Smooth muscle cell (in vitro differentiated cells): ENCODE data around the gene PHLPP1. TPM values are rescaled to one million over a fixed set of nuclear protein-coding genes. Genes with fewer than 3 reads are reported as not detected.

ENCODE experiments used
- DNase-seq: peaks from one replicate; lab custom pipeline; 2025; ENCODE audit not compliant: unreplicated experiment; lab: John Stamatoyannopoulos, UW
- H2AFZ ChIP-seq: fragments of 200-600 bp; sonication (generic); 2 replicates; pipeline ENCODE4 v1.6.0; 2016; ENCODE audit warnings: antibody characterized with exemption, low read depth, mild to moderate bottlenecking
- H3F3A ChIP-seq: fragments of 200-600 bp; sonication (generic); 2 replicates; pipeline ENCODE4 v1.6.0; 2017; ENCODE audit warnings: antibody characterized with exemption, low read depth
- H3K27ac ChIP-seq: fragments of 200-600 bp; sonication (generic); 2 replicates; pipeline ENCODE4 v1.5.1; 2016; ENCODE audit warnings: low read depth, mild to moderate bottlenecking
- H3K27me3 ChIP-seq: fragments of 200-600 bp; sonication (generic); 2 replicates; pipeline ENCODE4 v1.6.1; 2016; ENCODE audit warnings: low read depth, mild to moderate bottlenecking
- H3K36me3 ChIP-seq: fragments of 200-600 bp; sonication (generic); 2 replicates; pipeline ENCODE4 v1.5.1; 2016; ENCODE audit warnings: low read depth
- H3K4me1 ChIP-seq: fragments of 200-600 bp; sonication (generic); 2 replicates; pipeline ENCODE4 v1.5.1; 2016; ENCODE audit warnings: low read depth
- H3K4me2 ChIP-seq: fragments of 200-600 bp; sonication (generic); 2 replicates; pipeline ENCODE4 v1.6.0; 2016; ENCODE audit warnings: mild to moderate bottlenecking
- H3K4me3 ChIP-seq: fragments of 200-600 bp; sonication (generic); 2 replicates; pipeline ENCODE4 v1.5.1; 2016; ENCODE audit warnings: mild to moderate bottlenecking
- H3K79me2 ChIP-seq: fragments of 200-600 bp; sonication (generic); 2 replicates; pipeline ENCODE4 v1.6.0; 2016; ENCODE audit warnings: low read depth, mild to moderate bottlenecking
- H3K9ac ChIP-seq: fragments of 200-600 bp; sonication (generic); 2 replicates; pipeline ENCODE4 v1.6.0; 2016; ENCODE audit warnings: low read depth
- H3K9me3 ChIP-seq: fragments of 200-600 bp; sonication (generic); replicated peaks from 2 replicates; pipeline ENCODE4 v1.5.1; 2016; ENCODE audit warnings: low read depth
- H4K20me1 ChIP-seq: fragments of 200-600 bp; sonication (generic); 2 replicates; pipeline ENCODE4 v1.6.0; 2016; ENCODE audit warnings: low read depth
- WGBS: methylation state at CpG from one replicate; pipeline ENCODE4 v1.1.7; 2016; ENCODE audit warnings: low lambda C conversion rate; 5-methylcytosine and 5-hydroxymethylcytosine counted together
- polyA plus RNA-seq: library from polyadenylated mRNA; unstranded; fragments of >200 nt; fragmentation: Nextera tagmentation; extraction: Ambion mirVana; gene quantifications from 2 replicates; pipeline ENCODE4 v1.2.1, GENCODE V29; 2016
- total RNA-seq: library from RNA; depleted of rRNA; stranded (reverse); fragments of >200 nt; gene quantifications from 2 replicates; pipeline ENCODE4 v1.2.3, GENCODE V29; 2014
- TF ChIP-seq, protein P1 (sequence below): fragments of 200-600 bp; sonication (generic); IDR thresholded peaks from 2 replicates; pipeline ENCODE4 v1.5.1; 2017; ENCODE audit warnings: borderline replicate concordance, mild to moderate bottlenecking, antibody characterized with exemption; ENCODE audit not compliant: insufficient read depth, poor library complexity, severe bottlenecking

Gene PHLPP1
- total and polyA plus RNA-seq, 2 experiments from 2014 or later: 1.1 to 4.3 TPM

DNA sequence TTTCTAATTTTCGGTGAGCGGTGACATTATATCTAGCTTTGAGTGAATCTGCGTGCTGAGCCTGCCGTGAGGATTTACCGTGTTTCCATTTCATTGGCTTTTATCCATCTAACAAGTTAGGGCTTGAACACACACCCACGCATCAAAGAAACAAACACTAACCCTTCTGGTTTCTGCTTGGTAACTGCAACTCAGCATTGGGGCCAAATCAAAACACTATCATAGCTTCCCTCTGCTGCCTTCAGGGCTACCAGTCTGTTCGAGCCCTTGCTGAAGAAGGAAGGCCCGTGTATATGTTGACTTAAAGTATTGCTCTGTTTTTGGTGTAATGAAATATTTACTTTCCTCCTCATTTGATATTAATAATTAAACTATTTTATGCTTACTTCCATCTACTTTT is 227.2 kb downstream of the PHLPP1 start:
- no peak overlapping the region for H3K9ac ChIP-seq
- no peak overlapping the region for H3K4me3 ChIP-seq
- 94% methylated on average over 8 of the region's 8 CpGs for WGBS
- no peaks in the 10 kb centered on the region for H3K36me3 ChIP-seq
- no peaks in the 10 kb centered on the region for H3K4me1 ChIP-seq
- H3K27ac ChIP-seq: no peak overlapping the region
- TF ChIP-seq, protein P1, sequence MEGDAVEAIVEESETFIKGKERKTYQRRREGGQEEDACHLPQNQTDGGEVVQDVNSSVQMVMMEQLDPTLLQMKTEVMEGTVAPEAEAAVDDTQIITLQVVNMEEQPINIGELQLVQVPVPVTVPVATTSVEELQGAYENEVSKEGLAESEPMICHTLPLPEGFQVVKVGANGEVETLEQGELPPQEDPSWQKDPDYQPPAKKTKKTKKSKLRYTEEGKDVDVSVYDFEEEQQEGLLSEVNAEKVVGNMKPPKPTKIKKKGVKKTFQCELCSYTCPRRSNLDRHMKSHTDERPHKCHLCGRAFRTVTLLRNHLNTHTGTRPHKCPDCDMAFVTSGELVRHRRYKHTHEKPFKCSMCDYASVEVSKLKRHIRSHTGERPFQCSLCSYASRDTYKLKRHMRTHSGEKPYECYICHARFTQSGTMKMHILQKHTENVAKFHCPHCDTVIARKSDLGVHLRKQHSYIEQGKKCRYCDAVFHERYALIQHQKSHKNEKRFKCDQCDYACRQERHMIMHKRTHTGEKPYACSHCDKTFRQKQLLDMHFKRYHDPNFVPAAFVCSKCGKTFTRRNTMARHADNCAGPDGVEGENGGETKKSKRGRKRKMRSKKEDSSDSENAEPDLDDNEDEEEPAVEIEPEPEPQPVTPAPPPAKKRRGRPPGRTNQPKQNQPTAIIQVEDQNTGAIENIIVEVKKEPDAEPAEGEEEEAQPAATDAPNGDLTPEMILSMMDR: no peak
- no peaks in the 10 kb centered on the region for H4K20me1 ChIP-seq
- no peaks in the 10 kb centered on the region for H3F3A ChIP-seq
- H2AFZ ChIP-seq: no peak overlapping the region
- no peaks in the 10 kb centered on the region for H3K79me2 ChIP-seq
- H3K4me2 ChIP-seq: no peak overlapping the region
- DNase-seq: no peak
- no peaks in the 10 kb centered on the region for H3K9me3 ChIP-seq
- no peaks in the 10 kb centered on the region for H3K27me3 ChIP-seq

DNA sequence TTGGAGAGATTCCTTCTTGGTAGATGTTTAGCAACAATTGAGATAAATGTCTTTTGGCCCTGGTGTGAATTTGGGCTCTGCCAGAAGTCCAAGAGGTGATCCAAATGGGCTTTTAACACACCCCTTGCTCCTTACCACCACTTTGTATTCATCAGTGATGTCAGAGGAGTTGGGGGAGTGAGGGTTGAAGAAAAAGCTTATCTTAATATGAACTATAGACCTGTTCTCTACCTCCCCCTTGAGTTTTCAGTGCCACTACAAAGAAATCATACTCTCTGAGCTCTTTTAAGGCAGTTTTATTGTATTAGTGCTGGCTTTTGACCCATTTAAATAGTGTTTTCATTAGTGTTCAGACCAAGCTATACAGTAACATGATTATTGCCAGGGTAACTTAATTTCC is 229.1 kb downstream of the PHLPP1 start:
- no peak for DNase-seq
- no peaks in the 10 kb centered on the region for H3K9me3 ChIP-seq

DNA sequence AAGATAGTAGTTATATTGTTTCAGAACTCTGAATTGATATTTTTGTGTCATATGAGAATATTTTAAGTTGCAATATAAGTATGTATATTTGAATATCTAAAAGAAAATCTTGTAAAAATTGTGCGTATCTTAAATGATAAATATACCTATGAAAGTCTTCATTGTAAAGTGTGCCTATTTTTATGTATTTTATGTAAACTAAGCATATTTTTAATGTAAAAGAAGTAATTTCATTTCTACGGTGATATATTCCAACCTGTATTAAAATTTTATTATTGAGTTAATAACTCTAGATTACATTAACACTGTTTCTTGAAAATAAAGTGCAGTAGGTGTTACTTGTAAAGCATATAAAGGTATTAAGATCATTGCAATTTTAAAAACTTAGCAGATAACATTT is 233.4 kb downstream of the PHLPP1 start:
- Histone ChIP-seq H3K27me3 (no peaks in the 10 kb centered on the region), H3K4me2 (no peak overlapping the region), H3F3A (no peaks in the 10 kb centered on the region), H3K4me1 (no peaks in the 10 kb centered on the region), H3K27ac (no peak overlapping the region), H4K20me1 (no peaks in the 10 kb centered on the region), H3K36me3 (no peaks in the 10 kb centered on the region), H3K9me3 (no peaks in the 10 kb centered on the region), H3K4me3 (no peak overlapping the region), H2AFZ (no peak overlapping the region), H3K9ac (no peak overlapping the region), H3K79me2 (no peaks in the 10 kb centered on the region)
- TF ChIP-seq, protein P1: no peak
- 100% methylated on average over 2 of the region's 2 CpGs for WGBS
- no peak for DNase-seq

More for the DNA sequence above, 229.1 kb downstream of the PHLPP1 start:
- no peak overlapping the region for H3K9ac ChIP-seq
- no peak overlapping the region for H2AFZ ChIP-seq
- no peaks in the 10 kb centered on the region for H3K4me1 ChIP-seq
- no peaks in the 10 kb centered on the region for H4K20me1 ChIP-seq
- no peaks in the 10 kb centered on the region for H3K27me3 ChIP-seq
- H3K4me3 ChIP-seq: no peak overlapping the region
- H3K4me2 ChIP-seq: no peak overlapping the region
- TF ChIP-seq, protein P1: no peak
- no peak overlapping the region for H3K27ac ChIP-seq
- no peaks in the 10 kb centered on the region for H3K36me3 ChIP-seq
- no peaks in the 10 kb centered on the region for H3K79me2 ChIP-seq
- H3F3A ChIP-seq: no peaks in the 10 kb centered on the region

DNA sequence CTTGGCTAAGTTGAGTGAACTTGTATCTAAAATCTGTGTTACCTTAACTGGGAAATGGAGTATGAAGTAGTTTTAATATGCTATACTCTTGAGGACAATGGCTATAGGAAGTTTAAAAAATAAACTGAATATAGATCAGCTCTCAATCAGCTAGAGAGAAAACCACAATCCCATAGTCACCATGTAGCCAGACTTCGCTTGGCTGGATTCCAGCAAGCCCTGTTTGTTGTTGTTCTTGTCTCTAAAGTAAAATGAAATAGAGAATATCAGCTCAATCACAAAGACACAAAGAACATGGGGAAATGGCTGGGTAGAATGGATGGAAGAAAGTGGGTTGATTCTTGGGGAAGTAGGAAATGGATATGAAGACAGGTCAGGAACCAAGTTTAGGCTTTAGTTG is 234.9 kb downstream of the PHLPP1 start:
- no peaks in the 10 kb centered on the region for H3K36me3 ChIP-seq
- H2AFZ ChIP-seq: no peak overlapping the region
- TF ChIP-seq, protein P1: no peak
- no peaks in the 10 kb centered on the region for H3K79me2 ChIP-seq
- H3K4me1 ChIP-seq: no peaks in the 10 kb centered on the region
- no peaks in the 10 kb centered on the region for H3K9me3 ChIP-seq
- H4K20me1 ChIP-seq: no peaks in the 10 kb centered on the region
- H3K27ac ChIP-seq: no peak overlapping the region
- H3K9ac ChIP-seq: no peak overlapping the region
- H3F3A ChIP-seq: no peaks in the 10 kb centered on the region
- 100% methylated on average over 1 of the region's 1 CpG for WGBS
- H3K4me3 ChIP-seq: no peak overlapping the region
- no peaks in the 10 kb centered on the region for H3K27me3 ChIP-seq
- no peak overlapping the region for H3K4me2 ChIP-seq
- DNase-seq: no peak
